HCT116 (cell line): Measurements from ENCODE around the gene KRTAP12-4. TPM values are rescaled to one million over a fixed set of nuclear protein-coding genes. Genes with fewer than 3 reads are reported as not detected.

Experiments used
- ATAC-seq: fragments of 200-7000 bp; cut with Tn5 transposase; 2 replicates; pipeline ENCODE4 v1.9.1; 2020; ENCODE audit warnings: mild to moderate bottlenecking, moderate library complexity
- BruUV-seq: library from RNA; stranded (reverse); fragments of 400-500 nt; replicated peaks from 2 replicates; lab custom pipeline; 2021; lab: Mats Ljungman, UMichigan
- CTCF ChIA-PET: fragments of 300-600 bp; sonication (Branson Sonifier 250); formaldehyde crosslinking; loops from one replicate; lab custom pipeline; 2021; ENCODE audit warnings: antibody characterized with exemption; lab: Charles Lee
- POLR2A ChIA-PET: fragments of 300-600, 350-600 bp; sonication (Branson Sonifier 250); formaldehyde crosslinking; loops from one replicate; lab custom pipeline; 2021; ENCODE audit warnings: antibody characterized with exemption; lab: Charles Lee
- RAD21 ChIA-PET, 2 experiments: fragments of 300-600 bp; sonication (Branson Sonifier 250); formaldehyde crosslinking; loops; one replicate each; lab custom pipeline; 2023; ENCODE audit warnings: low total read pairs in 2 of 2; ENCODE audit not compliant: uncharacterized antibody in 2 of 2, unreplicated experiment in 2 of 2, low non-redundant PET in 1 of 2; lab: Charles Lee
- DNase-seq: peaks from one replicate; pipeline ENCODE4 v3.0.0-alpha.2; 2010; ENCODE audit warnings: low read depth, low spot score
- H2AFZ ChIP-seq: fragments of 200-600 bp; shearing (Covaris generic), sonication (generic); 2 replicates; pipeline ENCODE4 v1.6.1; 2017; ENCODE audit warnings: low read depth, mixed run types, mixed read lengths, antibody characterized with exemption, low read length; ENCODE audit not compliant: poor library complexity, severe bottlenecking
- H3K27ac ChIP-seq: 2 replicates; pipeline ENCODE4 v1.5.1; 2012; ENCODE audit warnings: low read depth, low read length
- H3K27me3 ChIP-seq: fragments of 200-600 bp; sonication (generic); 2 replicates; pipeline ENCODE4 v1.6.1; 2016; ENCODE audit warnings: mixed run types, low read length, mixed read lengths; ENCODE audit not compliant: insufficient read depth
- H3K36me3 ChIP-seq, 2 experiments: fragments of 200-500 bp in 1 of 2; fragments of 200-600 bp in 1 of 2; sonication (Bioruptor generic) in 1 of 2; sonication (generic) in 1 of 2; 2 replicates each; pipeline versions ENCODE4 v1.5.1 to v1.6.1; 2014 to 2016; ENCODE audit warnings: low read length in 2 of 2, inconsistent platforms in 1 of 2, mixed read lengths in 1 of 2, mixed run types in 1 of 2; ENCODE audit not compliant: insufficient read depth in 2 of 2, control insufficient read depth in 1 of 2
- H3K4me1 ChIP-seq, 2 experiments: fragments of 200-600 bp in 1 of 2; sonication (generic) in 1 of 2; 2 replicates each; pipeline versions ENCODE4 v1.5.1 to v1.6.1; 2012 to 2017; ENCODE audit warnings: low read length in 2 of 2, inconsistent platforms in 1 of 2, mild to moderate bottlenecking in 1 of 2, mixed read lengths in 1 of 2, mixed run types in 1 of 2, moderate library complexity in 1 of 2; ENCODE audit not compliant: insufficient read depth in 2 of 2, control insufficient read depth in 1 of 2
- H3K4me2 ChIP-seq: fragments of 200-600 bp; sonication (generic); 2 replicates; pipeline ENCODE4 v1.6.1; 2017; ENCODE audit warnings: mixed run types, low read length, mixed read lengths
- H3K4me3 ChIP-seq, 2 experiments: fragments of 200-600 bp in 1 of 2; sonication (generic) in 1 of 2; replicated peaks in 1 of 2; 2 replicates each; pipeline ENCODE4 v1.5.1; 2011 to 2016; ENCODE audit warnings: low read length in 2 of 2, control low read depth in 1 of 2, low read depth in 1 of 2, mild to moderate bottlenecking in 1 of 2, mixed read lengths in 1 of 2, mixed run types in 1 of 2
- H3K79me2 ChIP-seq: fragments of 200-600 bp; sonication (generic); 2 replicates; pipeline ENCODE4 v1.6.1; 2017; ENCODE audit warnings: mild to moderate bottlenecking, mixed run types, low read length, moderate library complexity, mixed read lengths; ENCODE audit not compliant: insufficient read depth
- H3K9ac ChIP-seq: fragments of 200-600 bp; sonication (generic); 2 replicates; pipeline ENCODE4 v1.6.1; 2016; ENCODE audit warnings: low read length, mixed read lengths
- H3K9me2 ChIP-seq: fragments of 200-600 bp; sonication (generic), shearing (Covaris generic); 2 replicates; pipeline ENCODE4 v1.6.1; 2017; ENCODE audit warnings: mixed run types, mild to moderate bottlenecking, moderate library complexity; ENCODE audit not compliant: insufficient read depth
- H3K9me3 ChIP-seq, 2 experiments: fragments of 200-500 bp in 1 of 2; fragments of 200-600 bp in 1 of 2; sonication (Bioruptor generic) in 1 of 2; sonication (generic) in 1 of 2; 2 replicates each; pipeline ENCODE4 v1.6.1; 2014 to 2017; ENCODE audit warnings: low read length in 2 of 2, mixed read lengths in 2 of 2, inconsistent platforms in 1 of 2, low read depth in 1 of 2, mild to moderate bottlenecking in 1 of 2, mixed run types in 1 of 2, moderate library complexity in 1 of 2; ENCODE audit not compliant: control insufficient read depth in 1 of 2, insufficient read depth in 1 of 2
- H4K20me1 ChIP-seq: fragments of 200-600 bp; sonication (generic), shearing (Covaris generic); 2 replicates; pipeline ENCODE4 v1.6.1; 2017; ENCODE audit warnings: mixed run types, mild to moderate bottlenecking, moderate library complexity; ENCODE audit not compliant: insufficient read depth
- CBX3 ChIP-seq: IDR thresholded peaks from 2 replicates; pipeline ENCODE4 v1.6.1; 2012; ENCODE audit warnings: low read depth
- CEBPB ChIP-seq: IDR thresholded peaks from 2 replicates; pipeline ENCODE4 v1.6.1; 2012; ENCODE audit warnings: low read depth
- EGR1 ChIP-seq: IDR thresholded peaks from 2 replicates; pipeline ENCODE4 v1.6.1; 2012; ENCODE audit warnings: low read depth
- ELF1 ChIP-seq: IDR thresholded peaks from 2 replicates; pipeline ENCODE4 v1.6.1; 2012; ENCODE audit warnings: low read depth, borderline replicate concordance
- EZH2 ChIP-seq: fragments of 200-600 bp; sonication (generic); IDR thresholded peaks from 2 replicates; pipeline ENCODE4 v1.6.1; 2017; ENCODE audit warnings: antibody characterized with exemption, mixed run types
- EZH2phosphoT487 ChIP-seq: fragments of 200-600 bp; IDR thresholded peaks from 2 replicates; pipeline ENCODE4 v1.6.1; 2018; ENCODE audit warnings: antibody characterized with exemption, borderline replicate concordance
- JUND ChIP-seq: IDR thresholded peaks from 2 replicates; pipeline ENCODE4 v1.6.1; 2012
- POLR2A ChIP-seq: IDR thresholded peaks from 2 replicates; pipeline ENCODE4 v1.7.0; 2011; ENCODE audit warnings: borderline replicate concordance; ENCODE audit not compliant: insufficient read depth, insufficient read length; ENCODE audit errors: extremely low read depth
- POLR2AphosphoS5 ChIP-seq: IDR thresholded peaks from 2 replicates; pipeline ENCODE4 v1.6.1; 2011; ENCODE audit warnings: mild to moderate bottlenecking, low read depth, low read length, moderate library complexity
- SIN3A ChIP-seq: IDR thresholded peaks from 2 replicates; pipeline ENCODE4 v1.6.1; 2012; ENCODE audit warnings: low read depth
- SRF ChIP-seq: IDR thresholded peaks from 2 replicates; pipeline ENCODE4 v1.6.1; 2012; ENCODE audit warnings: low read depth
- TCF7L2 ChIP-seq: IDR thresholded peaks from 2 replicates; pipeline ENCODE4 v1.7.0; 2011; ENCODE audit warnings: borderline replicate concordance, inconsistent platforms; ENCODE audit not compliant: insufficient read depth, insufficient read length; ENCODE audit errors: extremely low read depth
- intact Hi-C: fragments of 100-400 bp; cut with micrococcal nuclease; formaldehyde crosslinking; loops from 2 replicates; pipeline ENCODE4 v1.10.0; 2022
- total RNA-seq: library from RNA; stranded (reverse); gene quantifications from one replicate; pipeline ENCODE4 v1.2.1, GENCODE V29; 2021; ENCODE audit not compliant: unreplicated experiment
- TF ChIP-seq, protein P1 (sequence below), 3 experiments: fragments of 200-600 bp in 1 of 3; sonication (generic) in 1 of 3; IDR thresholded peaks in 2 of 3; conservative IDR thresholded peaks in 1 of 3; 2 replicates each; pipeline ENCODE4 v1.5.1; 2012 to 2017; ENCODE audit warnings: low read depth in 2 of 3, low read length in 2 of 3, antibody characterized with exemption in 1 of 3, borderline replicate concordance in 1 of 3, control low read depth in 1 of 3, mild to moderate bottlenecking in 1 of 3, mixed read lengths in 1 of 3, mixed run types in 1 of 3, moderate library complexity in 1 of 3; ENCODE audit not compliant: insufficient read depth in 1 of 3
- TF ChIP-seq, protein P2 (sequence below): IDR thresholded peaks from 2 replicates; pipeline ENCODE4 v1.6.1; 2012; ENCODE audit warnings: low read depth
- TF ChIP-seq, protein P3 (sequence below): IDR thresholded peaks from 2 replicates; pipeline ENCODE4 v1.6.1; 2012
- TF ChIP-seq, protein P4 (sequence below): IDR thresholded peaks from 2 replicates; pipeline ENCODE4 v1.6.1; 2012

The KRTAP12-4 gene
- total RNA-seq, 1 experiment from 2014 or later = not detected

DNA sequence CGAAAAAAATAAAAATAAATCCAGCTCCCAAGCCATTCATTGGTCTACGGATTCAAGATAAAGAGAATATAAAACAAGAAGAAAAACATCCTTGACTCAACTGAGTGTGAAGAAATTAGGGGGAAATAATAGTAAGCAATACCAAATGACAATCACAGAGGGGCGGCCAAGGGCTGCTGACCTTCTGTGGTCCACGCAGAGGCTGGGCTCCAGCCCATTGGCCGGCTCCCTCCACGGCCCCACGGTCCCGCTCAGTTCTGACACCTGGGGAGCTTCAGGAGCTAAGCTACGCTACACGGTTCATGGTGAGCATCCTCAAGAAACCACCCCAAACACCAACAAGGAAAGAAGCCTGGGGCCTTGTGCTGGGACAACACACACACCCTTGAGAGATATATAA is 42.1 kb upstream of the KRTAP12-4 start:
- no peak overlapping the region for H3K27ac ChIP-seq
- TF ChIP-seq, protein P1, sequence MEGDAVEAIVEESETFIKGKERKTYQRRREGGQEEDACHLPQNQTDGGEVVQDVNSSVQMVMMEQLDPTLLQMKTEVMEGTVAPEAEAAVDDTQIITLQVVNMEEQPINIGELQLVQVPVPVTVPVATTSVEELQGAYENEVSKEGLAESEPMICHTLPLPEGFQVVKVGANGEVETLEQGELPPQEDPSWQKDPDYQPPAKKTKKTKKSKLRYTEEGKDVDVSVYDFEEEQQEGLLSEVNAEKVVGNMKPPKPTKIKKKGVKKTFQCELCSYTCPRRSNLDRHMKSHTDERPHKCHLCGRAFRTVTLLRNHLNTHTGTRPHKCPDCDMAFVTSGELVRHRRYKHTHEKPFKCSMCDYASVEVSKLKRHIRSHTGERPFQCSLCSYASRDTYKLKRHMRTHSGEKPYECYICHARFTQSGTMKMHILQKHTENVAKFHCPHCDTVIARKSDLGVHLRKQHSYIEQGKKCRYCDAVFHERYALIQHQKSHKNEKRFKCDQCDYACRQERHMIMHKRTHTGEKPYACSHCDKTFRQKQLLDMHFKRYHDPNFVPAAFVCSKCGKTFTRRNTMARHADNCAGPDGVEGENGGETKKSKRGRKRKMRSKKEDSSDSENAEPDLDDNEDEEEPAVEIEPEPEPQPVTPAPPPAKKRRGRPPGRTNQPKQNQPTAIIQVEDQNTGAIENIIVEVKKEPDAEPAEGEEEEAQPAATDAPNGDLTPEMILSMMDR (IDR thresholded peaks at IDR 0.05 in 2 of 3, conservative IDR thresholded peaks at IDR 0.05 in 1 of 3; ENCODE audit: borderline replicate concordance in 1 of 3, insufficient read depth in 1 of 3, low read depth in 2 of 3, low read length in 2 of 3) = no peak
- no peak for TF ChIP-seq SIN3A
- TF ChIP-seq CBX3 = no peak
- no peak for TF ChIP-seq POLR2A
- TF ChIP-seq EZH2phosphoT487 = no peak
- TF ChIP-seq POLR2AphosphoS5 = no peak
- TF ChIP-seq CEBPB = no peak
- TF ChIP-seq, protein P2, sequence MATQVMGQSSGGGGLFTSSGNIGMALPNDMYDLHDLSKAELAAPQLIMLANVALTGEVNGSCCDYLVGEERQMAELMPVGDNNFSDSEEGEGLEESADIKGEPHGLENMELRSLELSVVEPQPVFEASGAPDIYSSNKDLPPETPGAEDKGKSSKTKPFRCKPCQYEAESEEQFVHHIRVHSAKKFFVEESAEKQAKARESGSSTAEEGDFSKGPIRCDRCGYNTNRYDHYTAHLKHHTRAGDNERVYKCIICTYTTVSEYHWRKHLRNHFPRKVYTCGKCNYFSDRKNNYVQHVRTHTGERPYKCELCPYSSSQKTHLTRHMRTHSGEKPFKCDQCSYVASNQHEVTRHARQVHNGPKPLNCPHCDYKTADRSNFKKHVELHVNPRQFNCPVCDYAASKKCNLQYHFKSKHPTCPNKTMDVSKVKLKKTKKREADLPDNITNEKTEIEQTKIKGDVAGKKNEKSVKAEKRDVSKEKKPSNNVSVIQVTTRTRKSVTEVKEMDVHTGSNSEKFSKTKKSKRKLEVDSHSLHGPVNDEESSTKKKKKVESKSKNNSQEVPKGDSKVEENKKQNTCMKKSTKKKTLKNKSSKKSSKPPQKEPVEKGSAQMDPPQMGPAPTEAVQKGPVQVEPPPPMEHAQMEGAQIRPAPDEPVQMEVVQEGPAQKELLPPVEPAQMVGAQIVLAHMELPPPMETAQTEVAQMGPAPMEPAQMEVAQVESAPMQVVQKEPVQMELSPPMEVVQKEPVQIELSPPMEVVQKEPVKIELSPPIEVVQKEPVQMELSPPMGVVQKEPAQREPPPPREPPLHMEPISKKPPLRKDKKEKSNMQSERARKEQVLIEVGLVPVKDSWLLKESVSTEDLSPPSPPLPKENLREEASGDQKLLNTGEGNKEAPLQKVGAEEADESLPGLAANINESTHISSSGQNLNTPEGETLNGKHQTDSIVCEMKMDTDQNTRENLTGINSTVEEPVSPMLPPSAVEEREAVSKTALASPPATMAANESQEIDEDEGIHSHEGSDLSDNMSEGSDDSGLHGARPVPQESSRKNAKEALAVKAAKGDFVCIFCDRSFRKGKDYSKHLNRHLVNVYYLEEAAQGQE = no peak
- no peak for TF ChIP-seq SRF
- TF ChIP-seq JUND = no peak
- no peak for TF ChIP-seq EZH2
- no peak for TF ChIP-seq ELF1
- TF ChIP-seq, protein P3, sequence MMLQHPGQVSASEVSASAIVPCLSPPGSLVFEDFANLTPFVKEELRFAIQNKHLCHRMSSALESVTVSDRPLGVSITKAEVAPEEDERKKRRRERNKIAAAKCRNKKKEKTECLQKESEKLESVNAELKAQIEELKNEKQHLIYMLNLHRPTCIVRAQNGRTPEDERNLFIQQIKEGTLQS = no peak
- TF ChIP-seq, protein P4, sequence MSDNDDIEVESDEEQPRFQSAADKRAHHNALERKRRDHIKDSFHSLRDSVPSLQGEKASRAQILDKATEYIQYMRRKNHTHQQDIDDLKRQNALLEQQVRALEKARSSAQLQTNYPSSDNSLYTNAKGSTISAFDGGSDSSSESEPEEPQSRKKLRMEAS = no peak
- TF ChIP-seq TCF7L2 = no peak
- no peak for TF ChIP-seq EGR1
- H3K4me3 ChIP-seq = no peak overlapping the region
- ATAC-seq (no peak), DNase-seq (no peak)
- CTCF ChIA-PET = no interaction called here
- BruUV-seq = no TSS peak
- POLR2A ChIA-PET = no interaction called here
- no peaks in the 10 kb centered on the region for H3K36me3 ChIP-seq
- H3K9me2 ChIP-seq = no peaks in the 10 kb centered on the region
- intact Hi-C loops = no loop called here
- no peaks in the 10 kb centered on the region for H3K79me2 ChIP-seq
- H3K9ac ChIP-seq = no peak overlapping the region
- no peaks in the 10 kb centered on the region for H4K20me1 ChIP-seq
- peaks cover 10% of the 10 kb centered on the region; the same call in 1 of the 2 replicates for H3K27me3 ChIP-seq
- H3K4me2 ChIP-seq = no peak overlapping the region
- H3K4me1 ChIP-seq = no peaks in the 10 kb centered on the region
- peaks cover 4 to 14% of the 10 kb centered on the region in 2 experiments; a peak in 2 of 4 replicates for H3K9me3 ChIP-seq
- no peak overlapping the region for H2AFZ ChIP-seq
- RAD21 ChIA-PET = no interaction called here
